GM21737 (cell line): ENCODE results near the gene RUNX1.

Experiments
- ATAC-seq: cut with Tn5 transposase; IDR thresholded peaks from one replicate; pipeline ENCODE4 v1.9.1; 2021; ENCODE audit warnings: mild to moderate bottlenecking, moderate library complexity; ENCODE audit not compliant: unreplicated experiment

RUNX1 gene

GRCh38 chr21:35037384-35037765, 11.7 kb downstream of the RUNX1 start:
- no peak for ATAC-seq

- ATAC-seq = no peak
Observed at GRCh38 chr21:35036465-35037383, 12.4 kb downstream of the RUNX1 start.

GRCh38 chr21:35035581-35035980, 13.5 kb downstream of the RUNX1 start:
- no peak for ATAC-seq

GRCh38 chr21:35035116-35035515, 14.0 kb downstream of the RUNX1 start:
- ATAC-seq = no peak

GRCh38 chr21:35034203-35034926, 14.7 kb downstream of the RUNX1 start:
- ATAC-seq = no peak

- ATAC-seq = no peak
Observed at GRCh38 chr21:35032474-35033263, 16.4 kb downstream of the RUNX1 start.

- no peak for ATAC-seq
Observed at GRCh38 chr21:35028451-35028978, 20.6 kb downstream of the RUNX1 start.

GRCh38 chr21:35027563-35028450, 21.3 kb downstream of the RUNX1 start:
- no peak for ATAC-seq

- peak; percentile 83 for ATAC-seq
Observed at GRCh38 chr21:35026617-35027562, 22.2 kb downstream of the RUNX1 start.

- ATAC-seq = no peak
Observed at GRCh38 chr21:35026153-35026500, 23.0 kb downstream of the RUNX1 start.

- ATAC-seq = no peak
Observed at GRCh38 chr21:35025206-35026152, 23.6 kb downstream of the RUNX1 start.

- ATAC-seq = no peak
Observed at GRCh38 chr21:35024513-35024912, 24.6 kb downstream of the RUNX1 start.

GRCh38 chr21:35024071-35024420, 25.1 kb downstream of the RUNX1 start:
- ATAC-seq = no peak

GRCh38 chr21:35023396-35024070, 25.6 kb downstream of the RUNX1 start:
- no peak for ATAC-seq

- no peak for ATAC-seq
Observed at GRCh38 chr21:35021546-35021945, 27.6 kb downstream of the RUNX1 start.

GRCh38 chr21:35020902-35021301, 28.2 kb downstream of the RUNX1 start:
- ATAC-seq = no peak

GRCh38 chr21:35020436-35020835, 28.7 kb downstream of the RUNX1 start:
- no peak for ATAC-seq
